Renal cortical epithelial cell (primary cell): ENCODE results near the gene KCNH1. TPM values are rescaled to one million over a fixed set of nuclear protein-coding genes. Genes with fewer than 3 reads are reported as not detected.
"Not testable (repeated sequence)": the region's sequence is repeated elsewhere in the genome, so short reads cannot be mapped to it uniquely, and the experiment has no call there.

ENCODE experiments used
- DNase-seq: peaks from one replicate; pipeline ENCODE4 v3.0.0-alpha.2; 2011; ENCODE audit warnings: low read depth
- total RNA-seq: library from RNA; depleted of rRNA; stranded (reverse); fragments of >200 nt; gene quantifications from 2 replicates; pipeline ENCODE4 v1.2.3, GENCODE V29; 2014

Gene KCNH1
- total RNA-seq, 1 donor from 2014 or later = 18.3 TPM

DNA sequence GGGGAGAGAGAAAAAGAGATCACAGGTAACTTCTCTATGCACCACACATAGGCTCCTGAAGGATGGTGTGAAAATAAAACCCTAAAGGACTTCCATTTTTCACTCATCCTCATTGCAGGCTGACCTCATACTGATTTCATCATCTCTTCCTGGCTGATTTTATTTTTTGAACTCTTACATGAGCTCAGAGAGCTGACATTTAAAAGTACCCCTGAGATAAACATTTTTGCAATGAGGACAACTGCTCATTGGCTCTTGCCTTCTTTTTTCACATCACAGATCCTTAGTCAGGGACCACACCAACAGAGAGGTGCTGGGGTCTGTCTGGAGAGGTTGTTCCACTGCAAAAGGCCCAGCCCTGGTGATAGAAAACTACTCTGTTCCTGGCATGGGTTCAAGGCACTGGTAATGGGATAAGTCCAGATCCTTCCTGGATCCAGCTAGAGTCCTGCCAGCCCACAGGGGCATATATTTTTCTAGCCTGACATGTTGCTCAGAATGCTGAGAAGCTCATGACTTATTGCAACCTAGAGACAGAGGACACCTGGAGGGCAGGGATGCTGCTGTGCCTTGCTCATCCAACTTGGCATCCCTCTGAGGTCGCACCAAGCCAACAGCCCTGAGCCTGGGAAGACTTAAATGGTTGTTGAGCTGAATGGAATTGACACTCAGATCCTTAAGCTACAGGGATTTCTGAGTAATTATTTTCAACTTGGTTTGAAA is 445.3 kb downstream of the KCNH1 start:
- no peak for DNase-seq

DNA sequence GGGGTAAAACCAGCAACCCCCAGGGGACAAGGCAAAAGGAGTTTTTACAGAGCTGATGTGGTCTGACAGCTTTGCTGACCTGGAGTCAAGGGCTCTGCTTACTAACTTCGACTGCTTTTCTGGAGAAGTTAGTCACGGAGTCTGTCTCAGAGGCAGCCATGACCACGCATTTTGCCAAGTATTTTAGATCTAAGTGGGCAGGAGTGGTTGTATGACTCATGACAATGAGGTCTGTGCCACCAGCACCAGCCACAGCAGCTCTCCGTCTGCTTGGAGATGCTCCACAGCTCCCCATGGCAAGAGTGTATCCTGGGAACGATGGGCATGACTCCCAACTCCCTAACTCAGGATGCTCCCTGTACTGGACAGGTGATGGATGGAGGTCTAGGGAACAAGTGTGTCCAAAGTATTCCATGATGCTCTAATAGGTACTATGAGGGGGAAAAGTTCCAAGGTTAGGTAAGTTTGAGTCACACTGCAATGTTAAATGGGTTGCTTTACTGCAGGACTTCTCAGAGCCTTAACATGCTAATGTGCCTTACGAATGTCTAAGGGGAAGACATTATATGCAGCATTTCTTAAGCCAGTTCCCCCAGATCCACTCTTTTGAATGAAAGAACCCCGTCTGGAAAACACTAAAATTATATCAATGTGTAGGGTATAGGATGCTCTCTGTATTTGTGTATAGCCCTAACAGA is 446.2 kb downstream of the KCNH1 start:
- DNase-seq = peak; percentile 87

DNA sequence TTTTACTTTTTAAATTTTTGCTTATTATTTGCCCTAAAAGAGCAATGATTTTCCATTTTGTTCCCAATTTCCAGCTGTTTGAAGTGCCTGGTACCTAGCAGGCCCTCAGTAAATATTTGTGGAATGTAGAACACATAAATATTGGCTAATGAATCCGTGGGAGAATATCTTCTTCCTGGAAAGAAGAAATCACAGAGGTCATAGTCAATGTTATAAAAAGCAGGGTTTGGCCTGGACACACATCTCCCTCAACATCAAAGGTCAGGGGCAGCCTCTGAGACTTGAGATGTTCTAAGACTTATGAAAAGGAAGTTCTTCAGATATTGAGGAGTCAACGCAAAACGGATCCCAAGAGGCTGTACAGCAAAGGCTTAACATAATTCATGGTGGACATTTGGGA is 447.1 kb downstream of the KCNH1 start:
- no peak for DNase-seq

DNA sequence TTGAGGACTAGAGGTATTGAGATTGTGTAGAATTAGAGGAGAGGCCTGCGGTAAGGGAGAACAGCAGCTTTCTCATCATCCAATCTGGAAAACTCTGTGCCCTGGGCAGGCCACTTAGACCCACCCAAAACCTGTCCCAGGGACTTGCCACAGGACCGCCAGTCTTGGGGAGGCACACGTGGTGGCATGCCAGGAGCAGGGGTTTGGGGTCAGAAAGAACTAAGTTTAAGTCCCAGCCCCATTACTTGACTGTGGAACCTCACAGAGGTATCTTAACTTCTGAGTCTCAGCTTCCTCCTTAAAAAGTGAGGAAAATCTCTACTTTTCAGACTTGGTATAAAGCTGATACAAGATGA is 448.7 kb downstream of the KCNH1 start:
- no peak for DNase-seq

DNA sequence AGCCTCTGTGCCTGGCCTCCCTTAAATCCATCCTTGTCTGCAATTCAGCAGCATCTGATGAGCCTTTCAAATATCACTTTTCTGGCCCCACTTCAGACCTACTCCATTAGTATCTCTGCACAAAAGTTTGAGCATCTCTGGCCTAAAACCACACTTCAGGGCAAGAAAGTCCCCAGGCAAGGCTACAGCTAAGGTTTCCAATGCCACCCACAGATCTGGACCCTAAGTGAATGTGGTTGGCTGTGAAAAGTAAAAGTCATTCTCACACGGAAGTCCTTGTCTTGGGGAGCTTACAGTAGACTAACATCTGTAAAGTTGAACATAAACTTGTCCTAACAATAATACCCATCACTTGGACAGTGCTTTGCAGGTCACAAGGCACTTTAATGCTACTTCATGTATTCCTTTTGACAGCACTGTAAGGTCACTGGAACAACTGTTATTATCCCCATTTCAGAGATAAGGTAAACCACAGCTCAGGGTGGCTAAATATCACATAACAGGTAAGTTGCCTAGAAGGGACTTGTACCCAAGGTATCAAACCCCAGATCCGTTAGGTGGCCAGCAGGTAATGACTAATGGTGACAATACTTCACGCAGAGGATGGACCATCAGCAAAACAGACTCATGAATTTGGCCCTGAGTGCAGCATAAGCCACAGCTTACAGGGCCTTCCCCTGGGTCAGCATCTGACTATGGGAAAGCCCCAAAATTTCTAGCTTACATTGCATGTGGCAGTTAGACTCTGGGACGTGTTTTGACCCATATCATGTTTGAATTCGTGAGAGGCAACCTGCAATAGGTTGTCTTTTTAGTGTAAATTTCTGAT is 449.3 kb downstream of the KCNH1 start:
- DNase-seq = no peak

DNA sequence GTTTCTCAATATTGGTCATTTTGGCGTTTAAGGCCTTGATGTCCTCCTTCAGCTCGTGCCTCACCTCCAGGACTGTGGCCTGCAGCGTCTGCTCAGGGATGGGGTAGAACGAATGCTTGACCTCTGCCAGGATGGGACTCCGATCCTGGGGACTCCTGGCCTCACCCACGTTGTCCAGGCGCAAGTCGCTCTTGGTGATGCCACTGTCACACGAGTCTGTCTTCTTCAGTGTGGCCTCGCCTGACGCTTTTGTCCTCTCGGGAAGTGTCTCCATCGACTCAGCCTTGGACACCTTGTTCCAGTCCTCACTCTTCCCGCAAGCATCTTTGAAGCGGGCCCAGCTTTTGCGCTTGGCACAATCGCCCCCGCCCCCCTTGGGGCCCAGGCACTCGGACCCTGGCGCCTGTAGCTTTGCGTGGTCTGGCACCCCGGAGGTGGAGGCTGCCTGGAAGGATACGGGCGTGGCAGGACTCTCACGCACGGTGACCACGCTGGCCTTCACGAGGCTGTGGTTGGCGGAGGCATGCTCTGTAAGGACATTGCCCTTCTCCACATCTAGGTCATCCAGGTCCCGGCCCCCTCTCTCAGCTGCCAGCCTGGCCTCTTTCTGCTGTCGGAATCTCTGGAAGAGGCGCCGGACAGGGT is 450.4 kb downstream of the KCNH1 start:
- DNase-seq = no peak

DNA sequence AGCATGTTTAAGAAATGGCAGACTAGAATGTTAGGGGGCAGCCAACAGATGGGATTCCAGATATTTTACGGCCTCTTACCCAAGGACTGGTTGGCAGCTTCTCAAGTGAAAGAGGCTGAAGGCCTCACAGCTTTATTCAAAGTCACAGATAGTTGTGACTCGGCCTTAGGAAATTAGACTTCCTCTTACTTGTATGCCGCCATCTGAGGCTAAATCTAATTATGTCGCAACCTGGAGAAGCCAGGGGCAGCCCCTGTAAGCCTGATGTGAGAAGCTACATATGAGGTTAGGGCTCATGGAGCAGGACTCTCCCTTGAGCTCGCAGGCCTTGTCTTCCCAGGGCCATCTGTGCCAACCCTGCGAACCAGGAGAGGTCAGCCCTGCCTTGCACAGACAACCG is 452.8 kb downstream of the KCNH1 start:
- peak; percentile 49 for DNase-seq

DNA sequence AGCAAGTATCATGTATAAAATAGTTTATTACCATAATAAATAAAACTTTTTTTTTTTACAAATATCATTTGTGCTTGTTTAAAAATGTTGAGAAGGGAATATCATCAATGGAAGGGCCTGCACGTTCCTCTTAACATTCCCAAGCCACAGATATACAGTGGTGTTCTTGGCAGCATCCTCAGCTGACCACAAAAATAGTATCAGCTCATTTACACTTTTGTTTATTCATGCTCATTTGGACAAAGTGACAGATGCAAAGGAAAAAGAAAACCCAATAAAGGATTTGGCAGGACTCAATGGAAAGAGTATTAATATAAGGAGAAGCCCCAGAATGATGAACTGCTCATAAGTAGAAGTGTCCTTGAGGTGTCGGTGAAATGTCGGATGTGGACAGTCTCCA is 455.6 kb downstream of the KCNH1 start:
- DNase-seq = no peak

DNA sequence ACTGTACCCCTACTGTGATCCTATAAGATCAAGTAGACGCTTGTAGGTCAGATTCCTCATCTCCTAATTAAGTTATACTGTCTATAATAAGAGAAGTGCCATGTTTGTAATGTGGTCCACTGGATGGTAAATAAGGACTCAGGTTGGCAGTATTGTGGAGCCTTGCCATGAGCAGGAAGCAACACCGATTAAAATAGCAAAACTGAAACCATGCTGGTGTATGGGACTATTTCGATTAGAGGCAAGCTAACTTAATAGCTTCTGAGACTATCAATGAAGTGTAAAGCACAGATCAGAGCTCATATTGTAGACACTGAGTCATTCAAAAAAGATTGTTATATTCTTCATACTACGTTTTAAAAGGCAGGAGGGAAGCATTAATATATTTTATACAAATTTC is 456.4 kb downstream of the KCNH1 start:
- no peak for DNase-seq

DNA sequence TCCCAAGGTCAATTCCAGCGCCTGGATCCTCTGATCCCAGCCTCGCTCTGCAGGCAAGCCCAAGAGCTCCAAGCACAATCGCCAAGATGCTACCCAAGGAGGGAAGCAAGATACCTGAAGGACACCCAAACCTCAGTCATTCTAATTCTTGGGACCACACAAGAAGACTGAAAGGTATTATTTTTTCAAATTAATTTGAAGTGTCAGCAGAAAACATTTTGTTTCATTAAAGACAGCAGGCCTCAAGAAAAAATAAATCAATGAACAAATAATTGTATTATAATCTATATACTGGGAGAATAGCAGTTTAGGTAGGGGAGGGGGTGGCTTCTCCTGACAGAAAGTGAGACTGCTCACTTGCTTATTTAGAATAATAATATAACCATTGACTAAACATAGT is 457.4 kb downstream of the KCNH1 start:
- DNase-seq = no peak

DNA sequence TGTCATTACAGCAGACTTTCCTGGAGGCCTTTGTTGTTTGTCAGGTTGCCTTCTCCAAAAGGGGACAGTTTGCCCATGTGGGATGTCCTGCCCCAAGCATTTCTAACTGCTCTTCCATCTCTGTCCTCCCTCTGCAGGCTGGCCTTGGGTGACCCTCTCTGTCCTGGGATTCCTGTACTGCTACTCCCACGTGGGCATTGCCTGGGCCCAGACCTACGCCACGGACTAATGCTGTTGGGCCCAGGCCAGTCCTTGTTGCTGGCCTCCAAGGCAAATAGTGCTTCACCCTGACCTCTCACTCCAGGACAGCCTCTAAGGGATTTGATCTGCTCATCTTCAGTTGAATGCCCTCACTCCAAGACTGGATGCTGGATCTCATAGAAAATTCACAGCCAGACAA is 459.8 kb downstream of the KCNH1 start:
- no peak for DNase-seq

DNA sequence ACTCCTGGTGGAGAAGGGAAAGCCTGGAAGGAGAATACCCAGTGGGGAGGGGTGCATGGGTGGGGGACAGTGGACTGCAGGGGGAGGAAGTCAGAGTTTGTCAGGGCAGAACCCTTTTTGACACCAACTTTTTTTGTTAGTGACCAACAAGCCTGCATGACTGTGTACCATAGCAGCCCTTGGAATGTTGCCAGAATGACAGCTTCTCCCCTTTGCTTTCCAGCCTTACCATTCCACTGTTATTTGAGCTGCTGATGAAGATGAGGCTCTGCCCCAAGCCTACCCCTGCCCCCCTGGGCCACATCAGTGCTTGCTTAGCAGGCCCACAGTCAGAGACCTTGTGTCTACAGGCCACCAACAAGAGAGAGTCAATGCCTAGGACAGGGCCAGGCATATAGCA is 464.0 kb downstream of the KCNH1 start:
- DNase-seq = no peak

DNA sequence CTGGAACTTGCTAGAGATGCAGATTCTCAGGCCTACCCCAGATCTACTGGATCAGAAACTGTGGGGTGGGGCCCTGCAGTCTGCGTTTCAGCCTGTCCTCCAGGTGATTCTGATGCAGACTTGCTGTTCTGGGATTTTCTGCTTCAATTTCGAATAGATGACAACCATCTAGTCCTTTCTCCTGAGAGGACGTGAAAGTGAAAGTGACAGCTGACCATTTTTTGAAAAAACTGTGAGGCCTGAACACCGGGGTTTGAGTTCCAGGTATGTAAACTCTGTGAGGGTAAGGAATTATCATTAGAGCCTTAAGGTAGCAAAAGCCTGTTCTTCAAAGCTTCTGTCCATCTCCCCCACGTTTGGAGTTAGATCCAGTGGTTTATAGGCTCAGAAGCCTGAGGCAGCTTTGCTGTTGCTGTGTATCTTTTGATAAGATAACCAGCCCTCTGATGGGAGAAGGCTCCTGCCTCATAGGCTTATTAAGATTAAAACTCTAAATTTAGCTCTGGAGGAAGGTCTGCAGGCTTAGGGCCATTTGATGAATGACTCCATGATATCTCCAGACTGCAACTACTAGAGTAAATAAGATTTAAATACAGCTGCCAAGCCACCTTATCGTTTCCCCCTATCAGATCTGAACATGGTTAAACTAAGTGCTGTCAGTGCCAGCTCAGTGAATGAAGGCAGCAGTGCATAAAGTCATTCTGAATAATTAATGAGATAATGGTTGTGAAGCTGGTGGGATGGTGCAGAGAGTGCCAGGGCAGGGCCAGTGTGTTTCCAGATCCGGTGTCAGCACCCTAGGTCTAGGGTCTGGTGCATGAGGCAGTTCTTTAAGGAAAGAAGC is 470.0 kb downstream of the KCNH1 start:
- no peak for DNase-seq

DNA sequence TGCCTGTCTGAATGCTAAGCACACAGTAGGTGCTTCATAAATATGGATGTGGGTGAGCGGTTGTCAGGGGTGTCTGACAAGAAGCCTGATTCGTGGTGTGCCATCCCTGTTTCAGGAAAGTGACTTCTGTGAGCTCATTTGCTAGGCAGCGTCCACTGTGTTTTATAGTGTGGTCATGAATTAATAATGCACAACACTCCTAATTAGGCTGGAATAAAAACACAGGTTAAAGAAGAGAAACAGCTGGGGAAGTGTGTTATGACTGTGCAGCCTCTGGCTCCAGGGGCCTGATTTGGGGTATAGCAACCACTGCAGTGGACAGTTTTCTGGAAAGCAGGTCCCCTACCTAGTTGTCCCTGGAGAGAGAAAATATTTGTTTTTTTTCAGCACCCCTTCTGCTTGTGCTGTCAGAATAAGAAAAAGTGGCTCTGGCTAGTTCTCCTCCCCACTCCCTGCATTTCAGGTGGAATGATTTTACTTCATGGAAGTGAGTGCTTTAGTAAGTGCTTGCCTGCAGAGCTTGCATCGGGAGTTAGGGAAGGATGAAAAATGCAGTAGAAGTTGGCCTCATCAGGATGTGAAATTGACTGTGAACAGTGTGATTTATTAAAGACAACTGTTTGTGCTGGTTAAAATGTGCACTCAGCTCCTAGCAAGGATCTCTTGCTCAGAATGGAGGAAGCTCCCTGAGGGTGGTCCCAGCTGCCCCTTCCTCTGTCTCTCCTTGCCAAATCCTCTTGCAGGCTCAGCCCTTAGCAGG is 471.5 kb downstream of the KCNH1 start:
- no peak for DNase-seq

DNA sequence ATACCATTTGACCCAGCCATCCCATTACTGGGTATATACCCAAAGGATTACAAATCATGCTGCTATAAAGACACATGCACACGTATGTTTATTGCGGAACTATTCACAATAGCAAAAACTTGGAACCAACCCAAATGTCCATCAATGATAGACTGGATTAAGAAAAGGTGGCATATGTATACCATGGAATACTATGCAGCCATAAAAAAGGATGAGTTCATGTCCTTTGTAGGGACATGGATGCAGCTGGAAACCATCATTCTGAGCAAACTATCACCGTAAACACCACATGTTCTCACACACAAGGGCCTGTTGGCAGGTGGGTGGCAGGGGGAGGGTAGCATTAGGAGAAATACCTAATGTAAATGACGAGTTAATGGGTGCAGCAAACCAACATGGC is 472.4 kb downstream of the KCNH1 start:
- not testable (repeated sequence) for DNase-seq

DNA sequence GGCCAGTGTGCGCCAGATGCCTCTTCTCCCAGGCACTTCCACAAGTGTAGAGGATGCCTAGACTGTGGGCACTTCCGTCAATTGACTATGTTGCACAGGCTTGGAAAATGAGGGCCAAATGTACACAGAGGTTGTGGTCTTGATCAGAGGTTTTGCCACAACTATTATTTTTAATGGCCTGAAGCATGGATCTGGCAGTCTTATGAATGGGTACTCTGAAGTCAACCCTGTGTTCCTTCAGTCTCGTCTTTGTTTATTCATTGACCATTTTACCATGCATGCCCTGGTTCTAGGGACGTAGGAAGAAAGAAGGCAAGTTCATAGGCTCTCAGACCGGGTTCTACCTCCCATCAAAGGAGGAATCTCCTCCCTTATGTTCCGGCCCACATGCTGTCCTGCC is 476.1 kb downstream of the KCNH1 start:
- DNase-seq = no peak

DNA sequence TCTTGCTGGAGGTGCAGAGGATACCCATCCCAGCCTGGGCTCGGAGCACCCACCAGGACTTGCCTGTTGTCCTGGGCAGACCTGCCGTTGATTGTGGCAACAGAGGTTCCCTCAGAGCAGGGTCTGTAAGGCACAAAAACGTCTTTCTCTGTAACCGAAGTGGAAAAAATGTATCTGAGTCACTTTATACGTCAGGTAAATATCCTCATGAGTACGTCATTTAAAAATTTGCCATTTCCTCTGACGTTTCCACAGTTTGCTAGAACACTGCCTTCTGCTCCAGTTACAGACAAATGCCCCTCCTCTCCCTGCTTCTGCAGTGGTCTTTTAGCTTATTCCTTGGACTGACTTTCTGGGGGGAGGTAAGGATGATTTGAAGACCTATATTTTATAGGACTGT is 478.4 kb downstream of the KCNH1 start:
- DNase-seq = no peak

DNA sequence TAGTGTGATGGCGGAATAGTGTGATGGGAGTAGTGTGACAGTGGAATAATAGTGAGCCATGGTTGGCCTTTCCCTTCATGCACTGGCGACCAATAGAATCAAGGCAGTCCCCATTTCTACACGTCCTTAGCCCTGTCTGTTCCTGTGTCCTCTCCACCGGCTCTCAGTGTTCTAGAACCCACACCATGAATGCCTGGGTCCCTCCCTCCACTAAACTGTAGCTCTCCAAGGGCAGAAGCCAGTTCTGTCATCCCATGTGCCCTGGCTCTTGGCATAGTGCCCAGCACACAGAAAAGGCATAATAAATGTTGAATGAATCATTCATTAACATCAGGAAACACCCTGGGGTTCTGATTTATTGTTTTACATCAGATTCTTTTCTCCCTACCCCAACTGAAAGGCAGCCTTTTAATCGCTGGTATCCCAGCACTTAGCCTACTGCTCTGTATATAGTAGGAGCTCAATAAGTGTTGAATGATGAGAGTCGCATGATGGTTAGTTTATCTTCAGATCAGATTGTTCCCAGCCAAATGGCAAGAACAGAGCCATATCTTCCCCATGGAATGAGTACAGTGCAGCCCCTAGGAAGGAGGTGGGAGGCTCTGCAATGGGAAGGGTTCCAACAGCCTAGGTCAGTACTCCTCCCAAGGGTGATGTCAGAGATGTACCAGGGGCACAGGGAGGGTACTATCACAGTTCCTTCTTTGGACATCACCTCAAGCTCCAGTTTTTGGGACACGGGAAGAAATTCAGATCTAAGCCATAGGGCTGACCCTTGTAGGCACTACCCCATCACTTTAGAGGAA is 479.6 kb downstream of the KCNH1 start:
- DNase-seq = peak; percentile 69

DNA sequence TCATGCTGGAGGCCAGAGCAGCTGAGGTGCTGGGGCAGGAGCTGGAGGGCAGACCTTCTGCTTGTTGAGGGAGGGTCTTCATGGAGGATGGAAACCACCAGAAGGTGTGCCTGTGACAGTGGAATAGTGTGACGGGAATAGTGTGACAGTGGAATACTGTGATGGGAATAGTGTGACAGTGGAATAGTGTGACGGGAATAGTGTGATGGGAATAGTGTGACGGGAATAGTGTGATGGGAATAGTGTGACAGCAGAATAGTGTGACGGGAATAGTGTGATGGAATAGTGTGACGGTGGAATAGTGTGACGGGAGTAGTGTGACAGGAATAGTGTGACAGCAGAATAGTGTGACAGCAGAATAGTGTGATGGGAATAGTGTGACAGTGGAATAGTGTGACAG is 480.2 kb downstream of the KCNH1 start:
- no peak for DNase-seq
